Choroid plexus epithelial cell (primary cell): ENCODE data around the gene ZNF688.

Experiments
- DNase-seq: peaks from one replicate; pipeline ENCODE4 v3.0.0-alpha.2; 2010; ENCODE audit warnings: low read depth
- H3K4me3 ChIP-seq: 2 replicates; pipeline ENCODE4 v1.5.1; 2011; ENCODE audit warnings: low read depth, mild to moderate bottlenecking, control low read depth, low read length, moderate library complexity
- TF ChIP-seq, protein P1 (sequence below): conservative IDR thresholded peaks from 2 replicates; pipeline ENCODE4 v1.5.1; 2011; ENCODE audit warnings: low read depth, mild to moderate bottlenecking, control low read depth, inconsistent platforms, low read length, moderate library complexity

The ZNF688 gene

DNA sequence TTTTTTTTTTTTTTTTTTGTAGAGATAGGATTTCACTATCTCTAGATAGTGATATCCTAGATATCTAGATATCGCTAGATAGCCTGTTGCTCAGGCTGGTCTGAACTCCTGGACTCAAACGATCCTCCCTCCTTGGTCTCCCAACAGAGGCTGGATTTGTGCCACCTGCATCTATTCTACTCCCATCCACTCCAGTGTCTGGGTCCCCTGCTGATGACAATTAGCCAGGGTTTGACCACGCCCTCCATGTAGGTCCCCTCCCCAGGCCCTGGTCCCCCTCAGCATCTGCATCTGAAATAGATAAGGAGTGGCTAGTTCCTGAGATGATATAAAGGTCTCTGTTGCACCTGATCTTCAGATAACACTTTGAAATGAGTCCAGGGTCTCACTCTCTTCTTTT lies 2.2 kb downstream of the ZNF688 start:
- TF ChIP-seq, protein P1, sequence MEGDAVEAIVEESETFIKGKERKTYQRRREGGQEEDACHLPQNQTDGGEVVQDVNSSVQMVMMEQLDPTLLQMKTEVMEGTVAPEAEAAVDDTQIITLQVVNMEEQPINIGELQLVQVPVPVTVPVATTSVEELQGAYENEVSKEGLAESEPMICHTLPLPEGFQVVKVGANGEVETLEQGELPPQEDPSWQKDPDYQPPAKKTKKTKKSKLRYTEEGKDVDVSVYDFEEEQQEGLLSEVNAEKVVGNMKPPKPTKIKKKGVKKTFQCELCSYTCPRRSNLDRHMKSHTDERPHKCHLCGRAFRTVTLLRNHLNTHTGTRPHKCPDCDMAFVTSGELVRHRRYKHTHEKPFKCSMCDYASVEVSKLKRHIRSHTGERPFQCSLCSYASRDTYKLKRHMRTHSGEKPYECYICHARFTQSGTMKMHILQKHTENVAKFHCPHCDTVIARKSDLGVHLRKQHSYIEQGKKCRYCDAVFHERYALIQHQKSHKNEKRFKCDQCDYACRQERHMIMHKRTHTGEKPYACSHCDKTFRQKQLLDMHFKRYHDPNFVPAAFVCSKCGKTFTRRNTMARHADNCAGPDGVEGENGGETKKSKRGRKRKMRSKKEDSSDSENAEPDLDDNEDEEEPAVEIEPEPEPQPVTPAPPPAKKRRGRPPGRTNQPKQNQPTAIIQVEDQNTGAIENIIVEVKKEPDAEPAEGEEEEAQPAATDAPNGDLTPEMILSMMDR, result no peak
- no peak for DNase-seq
- no peak overlapping the region for H3K4me3 ChIP-seq

DNA sequence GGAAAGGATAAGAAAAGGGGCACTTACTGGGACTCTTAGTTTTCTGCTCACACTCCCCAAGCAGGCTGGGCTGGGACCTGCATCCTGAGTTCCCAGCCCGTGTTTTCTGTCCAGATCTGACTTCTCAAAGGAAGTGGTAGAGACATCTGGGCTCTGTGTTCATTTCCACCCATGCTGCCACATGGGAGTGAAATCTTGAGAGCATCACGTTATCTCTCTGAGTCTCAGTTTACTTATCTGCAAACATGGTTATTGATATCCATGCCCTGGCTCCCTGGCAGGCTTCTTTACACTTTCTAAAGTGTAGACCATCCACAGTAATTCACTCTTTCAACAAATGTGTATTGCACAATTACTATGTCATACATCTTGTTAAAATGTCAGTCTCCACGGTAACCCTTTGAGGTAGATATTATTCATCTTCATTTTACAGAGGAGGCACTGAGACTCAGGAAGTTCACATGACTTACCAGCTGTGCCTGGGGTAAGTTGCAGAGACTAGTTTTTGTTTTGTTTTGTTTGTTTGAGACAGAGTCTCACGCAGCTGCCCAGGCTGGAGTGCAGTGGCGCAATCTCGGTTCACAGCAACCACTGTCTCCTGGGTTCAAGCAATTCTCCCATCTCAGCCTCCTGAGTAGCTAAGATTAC lies 3.4 kb downstream of the ZNF688 start:
- TF ChIP-seq, protein P1, result no peak
- peak; percentile 91 for DNase-seq
- no peak overlapping the region for H3K4me3 ChIP-seq

DNA sequence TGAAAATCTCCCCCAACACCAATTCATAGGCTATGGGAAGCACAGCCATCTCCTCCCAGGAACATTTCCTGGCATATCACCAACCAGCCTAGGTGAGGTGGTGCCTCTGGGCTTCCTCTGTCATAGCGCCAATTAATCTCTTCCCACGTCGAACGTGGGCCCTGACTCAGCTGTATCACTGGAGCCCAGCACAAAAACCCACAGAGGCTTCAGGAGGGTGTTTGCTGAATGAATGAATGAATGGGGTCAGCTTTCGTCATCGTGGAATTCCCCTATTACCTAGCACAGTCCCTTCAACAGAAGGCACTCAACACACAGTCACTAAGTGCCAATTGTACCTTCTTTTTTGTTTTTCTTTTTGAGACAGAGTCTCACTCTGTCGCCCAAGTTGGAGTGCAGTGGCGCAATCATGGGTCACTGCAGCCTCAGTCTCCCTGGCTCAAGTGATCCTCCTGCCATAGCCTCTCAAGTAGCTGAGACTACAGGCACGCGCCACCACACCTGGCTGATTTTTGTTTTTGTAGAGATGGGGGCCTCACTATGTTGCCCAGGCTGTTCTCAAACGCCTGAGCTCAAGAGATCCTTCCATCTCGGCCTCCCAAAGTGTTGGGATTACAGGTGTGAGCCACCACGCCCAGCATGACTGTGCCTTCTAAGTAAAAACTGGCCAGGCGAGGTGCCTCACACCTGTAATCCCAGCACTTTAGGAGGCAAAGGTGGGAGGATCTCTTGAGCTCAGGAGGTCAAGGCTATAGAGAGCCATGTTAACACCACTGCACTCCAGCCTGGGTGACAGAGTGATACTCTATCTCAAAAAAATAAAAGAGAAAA lies 4.1 kb downstream of the ZNF688 start:
- no peak overlapping the region for H3K4me3 ChIP-seq
- DNase-seq, result no peak
- TF ChIP-seq, protein P1, result no peak

DNA sequence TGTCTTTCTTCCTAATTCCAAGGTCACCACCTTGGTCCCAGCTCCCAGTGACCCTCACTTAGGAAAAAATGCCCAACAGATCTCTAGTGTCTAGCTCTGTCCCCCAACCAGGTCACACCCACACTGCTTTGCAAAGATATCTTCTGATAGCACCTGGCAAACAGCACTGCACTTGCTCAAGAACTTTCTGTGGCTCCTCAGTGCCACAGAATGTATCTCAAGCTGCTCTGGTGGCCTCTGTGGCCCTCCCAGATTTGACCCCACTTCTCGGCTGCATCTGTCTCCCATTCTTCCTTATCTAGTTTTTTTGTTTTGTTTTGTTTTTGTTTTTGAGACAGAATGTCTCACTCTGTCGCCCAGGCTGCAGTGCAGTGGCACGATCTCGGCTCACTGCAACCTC lies 5.0 kb downstream of the ZNF688 start:
- no peak overlapping the region for H3K4me3 ChIP-seq
- DNase-seq, result no peak

DNA sequence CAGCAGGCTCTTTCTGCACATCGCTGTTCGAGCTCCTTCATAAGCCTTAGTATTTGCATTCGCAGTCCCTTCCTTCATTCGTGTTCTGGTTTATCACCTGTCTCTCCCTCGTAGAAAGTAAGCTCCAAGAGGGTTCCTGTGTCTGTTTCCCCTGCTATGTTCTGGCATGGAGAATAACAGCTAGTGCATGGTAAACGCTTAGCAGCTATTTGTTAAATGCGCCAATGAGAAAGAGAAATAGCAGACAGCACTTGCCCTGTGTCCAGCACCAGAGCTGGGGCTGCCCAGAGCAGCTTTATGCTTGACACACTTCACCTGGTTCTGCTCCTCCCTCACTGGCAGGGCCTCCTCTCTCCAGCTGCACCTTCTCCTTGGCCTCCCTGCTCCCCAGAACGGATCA lies 5.5 kb downstream of the ZNF688 start:
- H3K4me3 ChIP-seq, result no peak overlapping the region
- TF ChIP-seq, protein P1, result no peak
- DNase-seq, result no peak

More for the DNA sequence above, 5.0 kb downstream of the ZNF688 start:
- TF ChIP-seq, protein P1, result no peak

DNA sequence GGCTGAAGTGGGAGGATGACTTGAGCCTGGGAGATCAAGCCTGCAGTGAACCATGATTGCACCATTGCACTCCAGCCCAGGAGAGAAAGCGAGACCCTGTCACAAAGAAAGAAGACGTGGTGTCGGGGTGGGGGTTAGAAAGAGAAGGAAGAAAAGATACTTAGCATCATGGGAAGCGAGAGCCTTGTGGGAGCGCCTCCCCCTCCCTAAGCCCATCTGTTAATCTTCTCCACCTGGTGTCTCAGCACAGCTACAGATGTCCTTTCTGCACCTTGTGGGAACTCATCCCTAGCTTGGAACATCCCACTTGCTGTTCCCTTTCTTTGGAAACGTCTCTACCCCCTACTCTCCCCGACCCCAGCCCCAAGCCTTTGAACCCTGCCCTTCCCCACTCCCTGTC lies 6.0 kb downstream of the ZNF688 start:
- TF ChIP-seq, protein P1, result no peak
- no peak for DNase-seq
- H3K4me3 ChIP-seq, result no peak overlapping the region
